Measurements from ENCODE around the gene ADK.

GRCh38 chr10:74120911-74121310 lies 30.1 kb upstream of the ADK start:
- TF ChIP-seq CTCF (IDR thresholded peaks at IDR 0.05; ENCODE audit: insufficient read depth, low read depth, low read length) = no peak
- no peak for TF ChIP-seq EZH2 (IDR thresholded peaks at IDR 0.05; ENCODE audit: insufficient read depth, low read length)
